Motor neuron (in vitro differentiated cells): ENCODE results near the gene KLHL29. TPM values are rescaled to one million over a fixed set of nuclear protein-coding genes. Genes with fewer than 3 reads are reported as not detected.
"Not testable (repeated sequence)": the region's sequence is repeated elsewhere in the genome, so short reads cannot be mapped to it uniquely, and the experiment has no call there.

Experiments used
- ATAC-seq, 8 experiments: fragments of 200-7000 bp; cut with Tn5 transposase; replicated peaks in 6 of 8; 2 replicates each; pipeline ENCODE4 v1.8.0; 2021; ENCODE audit warnings: mild to moderate bottlenecking in 8 of 8, moderate library complexity in 8 of 8
- H3K27ac ChIP-seq, 2 donors: fragments of 250-450 bp; sonication (Bioruptor Pico); 2 replicates each; pipeline ENCODE4 v1.9.0; 2021; ENCODE audit warnings: antibody characterized with exemption in 2 of 2, mild to moderate bottlenecking in 2 of 2, moderate library complexity in 1 of 2
- H3K4me1 ChIP-seq, 2 donors: fragments of 250-450 bp; sonication (Bioruptor Pico); replicated peaks in 1 of 2; 2 replicates each; pipeline ENCODE4 v1.6.1; 2021; ENCODE audit warnings: antibody characterized with exemption in 2 of 2, mild to moderate bottlenecking in 2 of 2, moderate library complexity in 1 of 2
- H3K4me3 ChIP-seq, 5 donors: fragments of 250-450 bp; sonication (Bioruptor Pico); 2 replicates each; pipeline ENCODE4 v1.9.0; 2021; ENCODE audit warnings: antibody characterized with exemption in 5 of 5, mild to moderate bottlenecking in 5 of 5, moderate library complexity in 4 of 5
- WGBS, 10 experiments: fragments of 450-650 bp; shearing (Covaris generic); methylation state at CpG; one replicate each; pipeline ENCODE4 v1.0.0; 2022; 5-methylcytosine and 5-hydroxymethylcytosine counted together
- in situ Hi-C, 9 experiments: fragments of 400-800 bp; cut with MboI; loops; one replicate each; pipeline ENCODE4 v1.15.0; 2021; ENCODE audit warnings: low sequenced_read_pairs in 9 of 9, low pct_unique_long_range_greater_than_20kb in 2 of 9; ENCODE audit not compliant: unreplicated experiment in 9 of 9
- total RNA-seq, 8 experiments: library from RNA; unstranded; fragments of 300-600 nt; gene quantifications; 2 replicates each; pipeline versions ENCODE4 v1.2.3 to v1.2.4, GENCODE V29; 2022

Gene KLHL29
- total RNA-seq = 10 to 100 TPM in 3 of 8 experiments, 1 to 10 TPM in 5; 4.1 to 58.7 (median 5.4) TPM

- peak within 1 kb of the TSS; percentile 29 to 48 for H3K27ac ChIP-seq
- in situ Hi-C loops = no loop called here
- 11 to 70% (median 45%) methylated on average over 1 to 3 of the region's 91 CpGs; no CpG with 5 or more reads in 6 of the 10 experiments for WGBS, 10 experiments
- peaks cover 0 to 8% of the 10 kb centered on the region in 2 donors for H3K4me1 ChIP-seq
- peak; percentile 63 to 79 (median 76) for ATAC-seq
- H3K4me3 ChIP-seq = peak within 1 kb of the TSS; percentile 63 to 94 (median 73)
These were observed at the start of gene KLHL29 for GRCh38 chr2:23384551-23385343. TSS of gene KLHL29 (plus strand) at chr2:23385179. CDS start at chr2:23562197, 177,018 bp downstream.

DNA sequence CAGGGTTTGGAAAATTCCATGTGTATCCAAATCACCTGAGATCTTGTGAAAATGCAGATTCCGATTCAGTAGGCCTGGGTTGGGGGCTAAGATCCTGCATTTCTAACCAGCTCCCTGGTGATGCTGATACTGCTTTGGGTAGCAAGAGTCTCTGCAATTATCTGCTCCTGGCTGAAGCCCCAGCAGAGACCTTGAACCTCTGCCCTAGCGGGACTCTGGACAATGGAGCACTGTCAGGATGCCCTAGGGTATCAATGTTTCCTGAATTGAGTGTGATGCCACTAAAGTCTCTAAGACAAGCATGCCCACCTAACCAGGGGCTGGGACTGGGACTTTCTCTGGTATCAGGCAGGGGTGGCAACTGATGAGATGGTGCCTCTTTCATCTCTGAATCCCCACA is 49.4 kb upstream of the KLHL29 start:
- no peak for ATAC-seq
- 14 to 86% (median 67%) methylated on average over 1 of the region's 2 CpGs; no CpG with 5 or more reads in 6 of the 10 experiments for WGBS, 10 experiments
- in situ Hi-C loops = loop anchor here in 1 of 9 experiments (25.0 kb wide), 1 partner anchor 973 kb away; no protein-coding TSS in a partner anchor
- Histone ChIP-seq H3K4me1 (no peaks in the 10 kb centered on the region), H3K27ac (no peak overlapping the region), H3K4me3 (no peak overlapping the region)

DNA sequence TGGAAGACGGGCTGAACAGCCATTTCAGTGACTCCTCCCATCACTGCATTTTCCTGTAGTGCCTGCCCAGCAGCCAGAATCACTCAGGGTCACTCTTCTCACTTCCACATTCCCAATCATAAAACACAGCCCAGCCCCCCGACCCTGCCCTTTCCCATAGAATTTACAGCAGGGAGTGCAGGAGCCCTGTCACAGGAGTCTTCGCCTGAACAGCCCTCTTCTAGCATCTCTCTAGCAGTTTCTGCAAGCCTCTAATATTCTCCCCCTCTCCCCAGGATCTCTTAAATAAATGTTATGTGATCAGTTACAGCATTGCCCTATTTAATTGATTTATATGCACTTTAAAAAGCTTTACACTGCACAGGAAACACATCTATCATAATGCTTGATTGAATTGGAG is 42.9 kb upstream of the KLHL29 start:
- peak in 3 of 8 experiments; percentile 9 to 72 (median 51) for ATAC-seq
- peaks cover 0 to 10% of the 10 kb centered on the region in 2 donors for H3K4me1 ChIP-seq
- H3K4me3 ChIP-seq = no peak overlapping the region
- 0 to 100% (median 72%) methylated on average over 1 to 3 of the region's 3 CpGs; no CpG with 5 or more reads in 3 of the 10 experiments for WGBS, 10 experiments
- in situ Hi-C loops = loop anchor here in 1 of 9 experiments (25.0 kb wide), 1 partner anchor 980 kb away; no protein-coding TSS in a partner anchor
- peak overlapping the region in 1 of 2 donors; percentile 50 for H3K27ac ChIP-seq

DNA sequence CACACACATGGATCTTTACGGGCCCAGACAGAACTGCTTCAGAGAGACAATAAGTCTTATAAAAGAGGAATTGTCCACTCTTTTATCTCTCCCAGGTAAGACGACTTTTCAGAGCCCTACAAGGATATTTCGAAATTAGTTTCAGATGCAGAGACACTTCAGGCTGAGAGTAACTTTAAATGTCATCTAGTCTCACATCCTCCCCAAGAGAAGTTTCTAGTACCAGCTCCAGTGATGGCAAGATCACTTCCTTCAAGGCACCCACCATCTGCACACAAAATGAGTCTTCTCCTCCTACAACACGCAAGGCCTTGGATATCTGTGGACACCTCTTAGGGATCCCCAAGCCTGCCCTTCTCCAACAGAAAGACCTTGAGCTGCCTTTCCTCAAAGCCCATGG is 39.0 kb upstream of the KLHL29 start:
- H3K4me1 ChIP-seq = peaks cover 12 to 21% of the 10 kb centered on the region in 2 donors
- no peak overlapping the region for H3K4me3 ChIP-seq
- no peak overlapping the region for H3K27ac ChIP-seq
- ATAC-seq = no peak
- WGBS, 10 experiments = 33 to 100% (median 83%) methylated on average over 1 to 4 of the region's 4 CpGs; no CpG with 5 or more reads in 1 of the 10 experiments
- in situ Hi-C loops = loop anchor here in 1 of 9 experiments (25.0 kb wide), 1 partner anchor 984 kb away; no protein-coding TSS in a partner anchor

DNA sequence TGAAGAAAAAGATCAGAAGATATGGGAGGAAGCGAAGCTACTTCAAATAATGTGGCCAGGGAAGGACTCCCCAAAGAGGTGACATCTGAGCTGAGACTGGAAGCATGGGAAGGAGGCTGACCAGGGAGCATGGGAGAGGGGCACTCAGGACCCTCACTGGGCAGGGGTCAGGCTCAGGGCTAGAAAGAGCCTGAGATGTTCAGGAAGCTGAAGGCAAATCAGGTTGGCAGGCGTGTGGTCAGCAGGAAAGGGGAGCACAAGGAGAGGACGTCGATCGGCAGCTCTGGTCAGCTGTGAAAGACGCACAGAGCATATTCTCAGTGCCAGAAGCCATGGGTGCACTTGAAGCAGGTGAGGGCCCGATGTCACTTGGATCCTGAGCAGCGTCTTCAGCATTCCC is 38.2 kb upstream of the KLHL29 start:
- in situ Hi-C loops = loop anchor here in 1 of 9 experiments (25.0 kb wide), 1 partner anchor 984 kb away; no protein-coding TSS in a partner anchor
- H3K4me3 ChIP-seq = no peak overlapping the region
- 27 to 100% (median 80%) methylated on average over 1 to 7 of the region's 8 CpGs; no CpG with 5 or more reads in 5 of the 10 experiments for WGBS, 10 experiments
- no peak overlapping the region for H3K27ac ChIP-seq
- no peak for ATAC-seq
- H3K4me1 ChIP-seq = peaks cover 16 to 17% of the 10 kb centered on the region in 2 donors

DNA sequence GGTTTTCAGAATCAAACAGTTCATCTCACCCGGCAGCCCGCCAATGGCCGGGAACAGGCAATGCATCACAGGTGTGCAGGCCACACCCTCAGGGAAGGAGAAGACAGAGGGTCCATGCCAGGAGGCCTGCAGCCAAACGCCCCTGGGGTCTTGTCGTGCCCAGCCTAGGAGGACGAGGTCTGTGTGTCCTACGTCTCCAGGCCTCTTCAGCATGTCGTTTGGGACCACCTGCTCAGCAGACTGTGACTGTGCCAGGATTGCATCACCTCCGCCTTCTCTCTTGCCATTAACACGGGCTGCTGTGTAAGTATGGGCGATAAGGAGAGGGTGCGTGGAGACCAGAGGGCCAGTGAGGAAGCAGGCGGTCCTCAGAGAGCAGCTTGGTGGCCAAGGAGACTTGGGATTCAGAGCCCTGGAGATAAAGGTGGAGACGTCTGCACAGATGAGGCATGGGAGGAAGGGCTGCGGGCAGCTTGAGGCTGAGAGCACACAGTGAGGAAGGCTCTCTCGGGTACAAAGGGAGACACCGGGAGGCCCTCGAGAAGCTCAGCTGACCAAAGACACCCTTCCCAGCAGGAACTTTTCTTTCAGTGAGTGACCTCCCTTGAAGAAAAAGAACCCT is 37.4 kb upstream of the KLHL29 start:
- ATAC-seq = no peak
- Histone ChIP-seq H3K4me1 (peaks cover 16% of the 10 kb centered on the region in 2 donors), H3K4me3 (no peak overlapping the region), H3K27ac (no peak overlapping the region)
- in situ Hi-C loops = loop anchor here in 1 of 9 experiments (25.0 kb wide), 1 partner anchor 985 kb away; no protein-coding TSS in a partner anchor
- 28 to 92% (median 90%) methylated on average over 1 to 6 of the region's 18 CpGs; no CpG with 5 or more reads in 5 of the 10 experiments for WGBS, 10 experiments

DNA sequence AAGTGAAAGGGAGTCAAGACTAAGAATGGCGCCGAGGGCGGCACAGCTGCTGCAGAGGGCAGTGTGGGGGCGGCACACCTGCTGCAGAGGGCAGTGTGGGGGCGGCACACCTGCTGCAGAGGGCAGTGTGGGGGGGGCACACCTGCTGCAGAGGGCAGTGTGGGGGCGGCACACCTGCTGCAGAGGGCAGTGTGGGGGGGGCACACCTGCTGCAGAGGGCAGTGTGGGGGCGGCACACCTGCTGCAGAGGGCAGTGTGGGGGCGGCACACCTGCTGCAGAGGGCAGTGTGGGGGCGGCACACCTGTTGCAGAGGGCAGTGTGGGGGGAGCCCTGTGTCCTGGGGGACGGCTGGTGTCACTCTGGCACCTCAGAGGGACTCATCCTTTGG is 36.9 kb upstream of the KLHL29 start:
- H3K4me3 ChIP-seq, ATAC-seq, H3K27ac ChIP-seq: not testable (repeated sequence)
- peaks cover 16% of the 10 kb centered on the region in 2 donors for H3K4me1 ChIP-seq
- in situ Hi-C loops = loop anchor here in 1 of 9 experiments (25.0 kb wide), 1 partner anchor 986 kb away; no protein-coding TSS in a partner anchor
- no CpG with 5 or more reads among the region's 10 CpGs for WGBS, 10 experiments

DNA sequence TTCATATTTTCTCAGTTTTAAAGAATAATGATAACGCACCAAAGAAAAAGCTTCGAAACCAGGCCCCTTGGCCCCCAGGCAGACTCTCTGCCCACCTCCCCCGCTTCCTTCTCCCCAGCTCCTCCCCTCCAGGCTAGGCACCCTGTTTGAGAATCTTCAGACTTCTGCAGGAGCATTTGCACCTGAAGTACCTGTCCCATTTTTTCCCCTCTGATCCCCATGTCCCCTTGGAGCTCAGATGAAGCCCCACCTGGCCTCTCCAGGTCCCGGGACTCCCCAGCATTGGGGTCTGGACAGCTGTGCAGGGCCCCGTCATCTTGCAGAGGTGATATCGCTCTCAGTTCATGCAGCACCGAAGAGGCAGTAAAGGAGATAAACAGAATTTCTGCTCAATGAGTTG is 35.5 kb upstream of the KLHL29 start:
- Histone ChIP-seq H3K27ac (no peak overlapping the region), H3K4me3 (no peak overlapping the region), H3K4me1 (peaks cover 16% of the 10 kb centered on the region in 2 donors)
- 58 to 100% (median 96%) methylated on average over 1 to 4 of the region's 7 CpGs; no CpG with 5 or more reads in 3 of the 10 experiments for WGBS, 10 experiments
- ATAC-seq = no peak
- in situ Hi-C loops = loop anchor here in 1 of 9 experiments (25.0 kb wide), 1 partner anchor 987 kb away; no protein-coding TSS in a partner anchor

GRCh38 chr2:23350041-23350791 is 34.8 kb upstream of the KLHL29 start:
- 77 to 100% (median 93%) methylated on average over 1 to 8 of the region's 16 CpGs; no CpG with 5 or more reads in 5 of the 10 experiments for WGBS, 10 experiments
- in situ Hi-C loops = no loop called here
- Histone ChIP-seq H3K4me3 (no peak overlapping the region), H3K27ac (peak overlapping the region in 1 of 2 donors; percentile 14), H3K4me1 (peaks cover 16% of the 10 kb centered on the region in 2 donors)
- peak in 5 of 8 experiments; percentile 51 to 73 (median 61) for ATAC-seq

GRCh38 chr2:23350792-23351355 is 34.1 kb upstream of the KLHL29 start:
- H3K4me3 ChIP-seq = no peak overlapping the region
- WGBS, 10 experiments = 89 to 100% (median 95%) methylated on average over 1 to 3 of the region's 8 CpGs; no CpG with 5 or more reads in 6 of the 10 experiments
- no peak for ATAC-seq
- H3K27ac ChIP-seq = peak overlapping the region in 1 of 2 donors; percentile 14
- in situ Hi-C loops = no loop called here
- peaks cover 16% of the 10 kb centered on the region in 2 donors for H3K4me1 ChIP-seq

DNA sequence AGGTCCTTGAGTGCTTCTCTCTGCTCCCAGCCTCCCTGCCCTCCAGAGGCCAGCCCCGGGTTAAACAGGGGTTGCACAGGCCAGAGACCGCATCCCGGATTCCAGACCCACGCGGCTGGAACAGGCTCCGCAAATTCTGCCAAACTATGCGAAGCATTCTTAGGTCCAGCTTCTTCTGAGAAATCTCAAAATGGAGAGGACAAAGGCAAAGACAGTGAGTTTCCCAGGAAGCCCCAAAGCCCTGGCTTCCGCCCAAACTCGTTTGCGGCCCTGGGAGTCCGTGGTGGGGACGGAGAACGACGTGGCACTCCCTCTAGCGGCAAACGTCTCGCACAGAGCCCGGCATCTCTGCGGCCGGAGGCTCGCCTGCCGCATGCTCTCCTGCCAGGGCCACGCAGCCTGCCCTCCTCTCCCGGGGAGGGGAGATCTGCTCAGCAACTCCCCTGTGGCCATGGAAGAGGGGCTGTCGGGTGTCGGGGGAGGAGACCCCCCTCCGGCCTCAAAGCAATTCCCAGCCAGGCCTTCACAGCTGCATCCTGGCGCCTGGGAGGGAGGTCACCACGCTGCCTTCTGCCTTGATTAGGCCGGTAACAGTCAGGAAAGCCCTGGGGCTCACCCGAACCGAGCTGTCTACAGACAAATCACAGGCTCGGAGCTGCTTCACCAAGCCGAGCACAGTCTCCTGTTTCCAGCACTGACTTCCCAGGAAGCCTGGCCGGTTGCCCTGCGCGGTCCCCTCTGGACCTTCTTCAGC is 33.4 kb upstream of the KLHL29 start:
- no peak overlapping the region for H3K4me3 ChIP-seq
- peak; percentile 93 to 100 (median 97) for ATAC-seq
- in situ Hi-C loops = no loop called here
- 7 to 60% (median 35%) methylated on average over 1 to 16 of the region's 37 CpGs; no CpG with 5 or more reads in 2 of the 10 experiments for WGBS, 10 experiments
- peaks cover 16% of the 10 kb centered on the region in 2 donors for H3K4me1 ChIP-seq
- peak overlapping the region in 1 of 2 donors; percentile 38 for H3K27ac ChIP-seq
